Measurements from ENCODE around the gene OR6A2.

DNA sequence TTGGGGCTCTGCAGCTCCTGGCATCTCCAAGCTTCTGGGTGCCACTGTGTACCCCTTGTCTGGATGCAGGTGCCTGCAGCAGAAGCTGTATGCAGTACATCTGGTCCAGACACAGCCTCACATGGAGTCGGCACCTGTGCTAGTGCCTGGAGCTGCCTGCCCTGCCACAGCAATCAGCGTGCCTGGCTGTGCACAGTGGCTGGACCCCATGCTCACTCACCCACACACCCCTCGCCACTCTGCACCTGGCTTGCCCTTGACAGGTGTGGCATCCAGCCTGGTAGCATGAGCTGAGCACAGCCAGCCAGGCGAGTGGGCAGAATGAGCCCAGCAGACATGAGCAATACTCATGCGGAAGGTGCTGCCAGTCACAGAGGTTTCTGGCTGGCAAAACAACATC, 19.5 kb upstream of the OR6A2 start:
- TF ChIP-seq JUN (IDR thresholded peaks at IDR 0.05; ENCODE audit: borderline replicate concordance, insufficient read depth, insufficient read length, low read depth) (no peak), POLR2A (IDR thresholded peaks at IDR 0.05; ENCODE audit: low read depth, low read length) (no peak), POLR2AphosphoS5 (IDR thresholded peaks at IDR 0.05; ENCODE audit: insufficient read depth, low read depth, low read length) (no peak), EZH2 (IDR thresholded peaks at IDR 0.05; ENCODE audit: borderline replicate concordance, low read depth, low read length, severe bottlenecking) (no peak)
- TF ChIP-seq, protein P1, sequence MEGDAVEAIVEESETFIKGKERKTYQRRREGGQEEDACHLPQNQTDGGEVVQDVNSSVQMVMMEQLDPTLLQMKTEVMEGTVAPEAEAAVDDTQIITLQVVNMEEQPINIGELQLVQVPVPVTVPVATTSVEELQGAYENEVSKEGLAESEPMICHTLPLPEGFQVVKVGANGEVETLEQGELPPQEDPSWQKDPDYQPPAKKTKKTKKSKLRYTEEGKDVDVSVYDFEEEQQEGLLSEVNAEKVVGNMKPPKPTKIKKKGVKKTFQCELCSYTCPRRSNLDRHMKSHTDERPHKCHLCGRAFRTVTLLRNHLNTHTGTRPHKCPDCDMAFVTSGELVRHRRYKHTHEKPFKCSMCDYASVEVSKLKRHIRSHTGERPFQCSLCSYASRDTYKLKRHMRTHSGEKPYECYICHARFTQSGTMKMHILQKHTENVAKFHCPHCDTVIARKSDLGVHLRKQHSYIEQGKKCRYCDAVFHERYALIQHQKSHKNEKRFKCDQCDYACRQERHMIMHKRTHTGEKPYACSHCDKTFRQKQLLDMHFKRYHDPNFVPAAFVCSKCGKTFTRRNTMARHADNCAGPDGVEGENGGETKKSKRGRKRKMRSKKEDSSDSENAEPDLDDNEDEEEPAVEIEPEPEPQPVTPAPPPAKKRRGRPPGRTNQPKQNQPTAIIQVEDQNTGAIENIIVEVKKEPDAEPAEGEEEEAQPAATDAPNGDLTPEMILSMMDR (IDR thresholded peaks at IDR 0.05; ENCODE audit: extremely low read depth in 1 of 2, insufficient read depth in 1 of 2, low read depth in 1 of 2, low read length in 2 of 2) = no peak
- TF ChIP-seq, protein P2, sequence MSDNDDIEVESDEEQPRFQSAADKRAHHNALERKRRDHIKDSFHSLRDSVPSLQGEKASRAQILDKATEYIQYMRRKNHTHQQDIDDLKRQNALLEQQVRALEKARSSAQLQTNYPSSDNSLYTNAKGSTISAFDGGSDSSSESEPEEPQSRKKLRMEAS (IDR thresholded peaks at IDR 0.05; ENCODE audit: insufficient read depth, insufficient read length) = no peak
